ENCODE data around the gene OSGEPL1.

OSGEPL1 gene

GRCh38 chr2:189797902-189798301, 35.3 kb upstream of the OSGEPL1 start:
- H3K36me3 ChIP-seq (ENCODE audit: control insufficient read depth, low read length): peaks cover 82% of the 10 kb centered on the region
- peaks cover 19% of the 10 kb centered on the region for H3K4me1 ChIP-seq (ENCODE audit: control insufficient read depth, low read length)
- H3K4me3 ChIP-seq (ENCODE audit: low read length): no peak overlapping the region
- TF ChIP-seq, protein P1, sequence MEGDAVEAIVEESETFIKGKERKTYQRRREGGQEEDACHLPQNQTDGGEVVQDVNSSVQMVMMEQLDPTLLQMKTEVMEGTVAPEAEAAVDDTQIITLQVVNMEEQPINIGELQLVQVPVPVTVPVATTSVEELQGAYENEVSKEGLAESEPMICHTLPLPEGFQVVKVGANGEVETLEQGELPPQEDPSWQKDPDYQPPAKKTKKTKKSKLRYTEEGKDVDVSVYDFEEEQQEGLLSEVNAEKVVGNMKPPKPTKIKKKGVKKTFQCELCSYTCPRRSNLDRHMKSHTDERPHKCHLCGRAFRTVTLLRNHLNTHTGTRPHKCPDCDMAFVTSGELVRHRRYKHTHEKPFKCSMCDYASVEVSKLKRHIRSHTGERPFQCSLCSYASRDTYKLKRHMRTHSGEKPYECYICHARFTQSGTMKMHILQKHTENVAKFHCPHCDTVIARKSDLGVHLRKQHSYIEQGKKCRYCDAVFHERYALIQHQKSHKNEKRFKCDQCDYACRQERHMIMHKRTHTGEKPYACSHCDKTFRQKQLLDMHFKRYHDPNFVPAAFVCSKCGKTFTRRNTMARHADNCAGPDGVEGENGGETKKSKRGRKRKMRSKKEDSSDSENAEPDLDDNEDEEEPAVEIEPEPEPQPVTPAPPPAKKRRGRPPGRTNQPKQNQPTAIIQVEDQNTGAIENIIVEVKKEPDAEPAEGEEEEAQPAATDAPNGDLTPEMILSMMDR (IDR thresholded peaks at IDR 0.05; ENCODE audit: low read depth, low read length, poor library complexity, severe bottlenecking): no peak
- TF ChIP-seq EZH2phosphoT487 (IDR thresholded peaks at IDR 0.05; ENCODE audit: borderline replicate concordance, low read length): no peak
- H3K9me3 ChIP-seq (ENCODE audit: control insufficient read depth, insufficient read depth, low read length): no peaks in the 10 kb centered on the region
- no peaks in the 10 kb centered on the region for H3K27me3 ChIP-seq (ENCODE audit: control insufficient read depth, low read length)
- H3K9me2 ChIP-seq (replicated peaks; ENCODE audit: control insufficient read depth, low read length): no peaks in the 10 kb centered on the region
- H3K4me2 ChIP-seq (ENCODE audit: low read length): no peak overlapping the region
- H3K79me2 ChIP-seq (ENCODE audit: control insufficient read depth, low read length): peaks cover 51% of the 10 kb centered on the region
- no peaks in the 10 kb centered on the region for H4K20me1 ChIP-seq (ENCODE audit: control insufficient read depth, insufficient read depth, low read depth, low read length)
- H3F3A ChIP-seq (ENCODE audit: control insufficient read depth, insufficient read depth): peaks cover 9% of the 10 kb centered on the region; the same call in 1 of the 2 replicates
- no peak overlapping the region for H3K27ac ChIP-seq (ENCODE audit: low read depth, low read length)

DNA sequence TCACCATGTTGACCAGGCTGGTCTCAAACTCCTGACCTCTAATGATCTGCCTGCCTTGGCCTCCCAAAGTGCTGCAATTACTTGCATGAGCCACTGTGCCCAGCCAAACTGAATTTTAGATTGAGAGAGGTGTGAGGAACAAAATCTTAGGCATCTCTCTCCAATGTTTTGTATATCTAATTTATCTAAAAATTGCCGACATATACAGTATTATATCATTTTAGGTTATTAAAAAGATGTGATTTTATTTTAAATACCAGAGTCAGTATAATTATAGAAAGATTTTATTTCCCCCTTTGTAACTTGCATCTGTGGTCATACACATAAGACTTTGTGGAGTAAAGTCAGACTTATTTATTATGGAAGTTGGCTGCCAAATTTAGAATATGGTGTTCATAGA, 31.7 kb upstream of the OSGEPL1 start:
- no peaks in the 10 kb centered on the region for H3K27me3 ChIP-seq (ENCODE audit: control insufficient read depth, low read length)
- peaks cover 81% of the 10 kb centered on the region for H3K36me3 ChIP-seq (ENCODE audit: control insufficient read depth, low read length)
- H3K79me2 ChIP-seq (ENCODE audit: control insufficient read depth, low read length): peaks cover 56% of the 10 kb centered on the region
- TF ChIP-seq EZH2phosphoT487 (IDR thresholded peaks at IDR 0.05; ENCODE audit: borderline replicate concordance, low read length): no peak
- TF ChIP-seq, protein P1 (IDR thresholded peaks at IDR 0.05; ENCODE audit: low read depth, low read length, poor library complexity, severe bottlenecking): no peak
- no peaks in the 10 kb centered on the region for H4K20me1 ChIP-seq (ENCODE audit: control insufficient read depth, insufficient read depth, low read depth, low read length)
- no peak overlapping the region for H3K4me2 ChIP-seq (ENCODE audit: low read length)
- H3K27ac ChIP-seq (ENCODE audit: low read depth, low read length): no peak overlapping the region
- no peak overlapping the region for H3K4me3 ChIP-seq (ENCODE audit: low read length)
- peaks cover 16% of the 10 kb centered on the region for H3K4me1 ChIP-seq (ENCODE audit: control insufficient read depth, low read length)
- H3F3A ChIP-seq (ENCODE audit: control insufficient read depth, insufficient read depth): peaks cover 9% of the 10 kb centered on the region; the same call in 1 of the 2 replicates
- no peaks in the 10 kb centered on the region for H3K9me2 ChIP-seq (replicated peaks; ENCODE audit: control insufficient read depth, low read length)
- H3K9me3 ChIP-seq (ENCODE audit: control insufficient read depth, insufficient read depth, low read length): no peaks in the 10 kb centered on the region

DNA sequence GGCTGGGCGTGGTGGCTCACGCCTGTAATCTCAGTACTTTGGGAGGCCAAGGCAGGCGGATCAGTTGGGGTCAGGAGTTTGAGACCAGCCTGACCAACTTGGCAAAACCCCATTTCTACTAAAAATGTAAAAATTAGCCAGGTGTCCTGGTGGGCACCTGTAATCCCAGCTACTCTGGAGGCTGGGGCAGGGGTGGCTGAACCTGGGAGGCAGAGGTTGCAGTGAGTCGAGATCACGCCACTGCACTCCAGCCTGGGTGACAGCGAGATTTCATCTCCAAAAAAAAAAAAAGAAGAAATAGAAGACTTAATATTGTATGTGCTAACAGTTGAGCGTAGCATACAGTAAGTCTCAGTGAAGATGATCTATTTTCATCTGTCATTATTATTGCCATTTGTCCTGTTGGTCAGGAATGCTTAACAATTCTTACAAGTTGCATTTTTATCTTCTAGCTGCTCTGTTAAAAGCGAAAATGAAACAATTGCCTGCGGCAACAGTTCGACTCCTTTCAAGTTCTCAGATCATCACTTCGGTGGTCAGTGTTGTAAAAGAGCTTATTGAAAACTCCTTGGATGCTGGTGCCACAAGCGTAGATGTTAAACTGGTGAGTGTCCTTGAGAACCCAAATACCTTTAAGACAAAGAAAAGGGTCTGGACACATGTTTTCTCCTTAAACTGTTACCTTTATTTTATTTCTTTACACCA, 28.9 kb upstream of the OSGEPL1 start:
- no peak overlapping the region for H3K4me2 ChIP-seq (ENCODE audit: low read length)
- H3K79me2 ChIP-seq (ENCODE audit: control insufficient read depth, low read length): peaks cover 60% of the 10 kb centered on the region
- H3K4me3 ChIP-seq (ENCODE audit: low read length): no peak overlapping the region
- H3K27ac ChIP-seq (ENCODE audit: low read depth, low read length): no peak overlapping the region
- no peaks in the 10 kb centered on the region for H3K27me3 ChIP-seq (ENCODE audit: control insufficient read depth, low read length)
- TF ChIP-seq, protein P1 (IDR thresholded peaks at IDR 0.05; ENCODE audit: low read depth, low read length, poor library complexity, severe bottlenecking): no peak
- no peak for TF ChIP-seq EZH2phosphoT487 (IDR thresholded peaks at IDR 0.05; ENCODE audit: borderline replicate concordance, low read length)
- H3F3A ChIP-seq (ENCODE audit: control insufficient read depth, insufficient read depth): peaks cover 3% of the 10 kb centered on the region; the same call in 1 of the 2 replicates
- peaks cover 82% of the 10 kb centered on the region for H3K36me3 ChIP-seq (ENCODE audit: control insufficient read depth, low read length)
- no peaks in the 10 kb centered on the region for H4K20me1 ChIP-seq (ENCODE audit: control insufficient read depth, insufficient read depth, low read depth, low read length)
- H3K9me3 ChIP-seq (ENCODE audit: control insufficient read depth, insufficient read depth, low read length): no peaks in the 10 kb centered on the region
- H3K9me2 ChIP-seq (replicated peaks; ENCODE audit: control insufficient read depth, low read length): no peaks in the 10 kb centered on the region
- H3K4me1 ChIP-seq (ENCODE audit: control insufficient read depth, low read length): 0 out of 2 replicates have a peak, but pooled peaks cover 8% of the 10 kb centered on the region

Measured in DOHH2 (cell line).